ENCODE measurements around the gene DMAC2L.

DNA sequence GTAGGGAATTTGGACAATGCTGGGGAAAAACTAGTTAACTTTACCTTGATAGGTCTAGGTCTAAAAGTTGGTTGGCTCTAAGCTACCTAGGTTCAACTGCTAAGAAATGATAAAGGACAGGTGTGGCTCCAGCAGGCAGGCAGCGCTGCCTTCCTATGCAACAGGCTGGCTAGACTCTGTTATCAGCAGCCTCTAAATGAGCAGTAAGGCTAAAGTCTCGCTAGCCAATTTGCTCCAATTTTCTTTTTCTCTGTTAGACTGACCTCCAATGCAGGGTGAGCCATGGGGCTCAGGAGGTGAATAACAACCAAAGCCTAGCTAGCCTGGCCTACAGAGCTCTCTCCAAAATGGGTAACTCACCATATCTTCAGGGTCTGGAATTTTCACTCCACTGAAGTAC is 26.5 kb downstream of the DMAC2L start:
- TF ChIP-seq POLR2A (IDR thresholded peaks at IDR 0.05; ENCODE audit: low read length), result no peak
- no peak for TF ChIP-seq GATA1 (IDR thresholded peaks at IDR 0.05; ENCODE audit: low read depth, low read length)

Data from erythroblast (primary cell).